Posterior vena cava (tissue), 2 donors: ENCODE data around the gene TTC39B. TPM values are rescaled to one million over a fixed set of nuclear protein-coding genes. Genes with fewer than 3 reads are reported as not detected.
"Not testable (repeated sequence)": the region's sequence is repeated elsewhere in the genome, so short reads cannot be mapped to it uniquely, and the experiment has no call there.

Source experiments
- DNase-seq: peaks from one replicate; pipeline ENCODE4 v3.0.0-alpha.2; 2020; ENCODE audit warnings: low spot score
- intact Hi-C, 2 donors: fragments of 100-400 bp; cut with DNase I; formaldehyde crosslinking; loops; one replicate each; pipeline versions ENCODE4 v1.14.1 to v1.14.2; 2022 to 2023
- total RNA-seq, 2 donors: library from RNA; stranded (reverse); fragmentation: NEBNext Ultra II Directional; extraction: Animal tissue kit (Norgen Biotek cat#: 25700); gene quantifications; one replicate each; pipeline ENCODE4 v1.2.1, GENCODE V29; 2021
- donor health status: DM: yes; HTN: yes; CAD: no.
- donor health status: DM: yes; HTN: yes; CAD: no.

The TTC39B gene
- total RNA-seq, 2 donors from 2014 or later, result 19.7 to 30.1 TPM

GRCh38 chr9:15238646-15239045 lies 68.4 kb downstream of the TTC39B start:
- intact Hi-C loops, result no loop called here
- no peak for DNase-seq

DNA sequence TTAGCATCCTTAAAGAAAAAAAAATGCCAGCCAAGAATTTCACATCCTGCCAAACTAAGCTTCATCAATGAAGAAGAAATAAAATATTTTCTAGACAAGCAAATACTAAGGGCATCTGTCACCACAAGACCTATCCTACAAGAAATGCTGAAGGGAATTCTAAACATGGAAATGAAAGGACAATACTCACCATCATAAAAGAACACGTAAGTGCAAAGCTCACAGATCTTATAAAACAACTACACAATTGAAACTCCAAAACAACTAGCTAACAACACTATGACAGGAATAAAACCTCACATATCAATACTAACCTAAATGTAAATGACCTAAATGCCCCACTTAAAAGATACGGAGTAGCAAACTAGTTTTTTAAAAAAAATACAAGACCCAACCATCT lies 71.4 kb downstream of the TTC39B start:
- DNase-seq, result no peak
- intact Hi-C loops, result no loop called here

DNA sequence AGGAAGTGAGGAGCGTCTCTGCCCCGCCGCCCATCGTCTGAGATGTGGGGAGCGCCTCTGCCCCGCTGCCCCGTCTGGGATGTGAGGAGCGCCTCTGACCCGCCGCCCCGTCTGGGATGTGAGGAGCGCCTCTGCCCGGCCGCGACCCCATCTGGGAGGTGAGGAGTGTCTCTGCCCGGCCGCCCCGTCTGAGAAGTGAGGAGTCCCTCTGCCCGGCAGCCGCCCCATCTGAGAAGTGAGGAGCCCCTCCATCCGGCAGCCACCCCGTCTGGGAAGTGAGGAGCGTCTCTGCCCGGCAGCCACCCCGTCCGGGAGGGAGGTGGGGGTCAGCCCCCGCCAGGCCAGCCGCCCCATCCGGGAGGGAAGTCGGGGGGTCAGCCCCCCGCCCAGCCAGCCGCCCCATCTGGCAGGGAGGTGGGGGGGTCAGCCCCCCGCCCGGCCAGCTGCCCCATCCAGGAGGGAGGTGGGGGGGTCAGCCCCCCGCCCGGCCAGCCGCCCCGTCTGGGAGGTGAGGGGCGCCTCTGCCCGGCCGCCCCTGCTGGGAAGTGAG lies 73.0 kb downstream of the TTC39B start:
- intact Hi-C loops, DNase-seq: not testable (repeated sequence)

GRCh38 chr9:15232706-15233280 lies 74.2 kb downstream of the TTC39B start:
- DNase-seq, intact Hi-C loops: not testable (repeated sequence)

DNA sequence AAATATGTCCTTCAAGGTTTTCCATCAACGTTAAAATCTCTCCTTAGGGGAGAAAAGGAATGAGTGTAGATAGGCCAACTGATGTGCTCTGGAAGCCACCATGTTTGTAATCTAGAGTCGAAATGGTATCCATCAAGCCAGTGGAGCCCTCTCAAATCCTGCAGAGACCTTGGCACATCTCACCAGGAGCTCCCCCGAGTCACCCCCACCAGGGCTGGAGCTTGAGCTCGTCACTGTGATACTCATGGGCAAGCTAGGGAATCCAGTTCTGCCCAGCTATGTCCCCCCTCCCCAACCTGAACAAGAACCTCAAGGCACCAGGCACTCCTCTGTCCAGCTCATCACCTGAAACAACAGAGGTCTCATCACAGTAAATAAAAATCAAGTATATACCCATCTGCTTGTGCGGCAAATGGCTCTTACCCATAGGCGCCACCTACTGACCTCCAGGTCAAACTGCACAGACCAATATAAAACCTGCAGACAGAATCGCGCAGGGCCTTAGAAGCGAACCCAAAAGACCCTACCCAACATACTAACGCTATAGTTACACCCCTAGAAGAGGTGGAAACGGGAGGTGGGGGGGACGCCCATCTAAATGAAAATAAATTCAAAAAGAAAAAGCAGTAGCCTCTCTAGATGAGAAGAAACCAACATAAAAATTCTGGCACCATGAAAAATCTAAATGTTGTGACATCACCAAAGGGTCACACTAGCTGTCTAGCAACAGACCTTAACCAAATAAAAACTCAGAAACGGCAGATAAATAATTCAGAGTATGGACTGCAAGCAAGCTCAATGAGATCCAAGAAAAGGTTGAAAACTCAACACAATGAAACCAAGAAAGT lies 75.0 kb downstream of the TTC39B start:
- intact Hi-C loops, result no loop called here
- DNase-seq, result no peak

DNA sequence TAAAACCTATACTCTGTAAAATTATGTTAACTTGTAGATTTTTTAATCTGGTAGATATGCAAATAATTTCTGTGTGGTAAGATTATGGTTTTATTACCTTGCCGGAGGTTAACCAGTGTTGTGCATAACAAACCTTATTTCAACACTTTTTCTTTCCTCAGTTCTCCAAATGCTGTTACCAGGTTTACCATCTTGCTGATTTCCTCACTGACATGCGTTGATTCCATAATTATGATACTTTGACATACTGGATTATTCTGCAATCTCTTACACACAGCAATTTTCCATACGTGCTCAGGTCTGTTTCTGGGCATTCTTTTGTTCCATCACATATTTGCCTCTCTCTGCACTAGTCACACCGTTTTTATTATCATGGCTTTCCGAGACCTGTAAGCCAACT lies 77.6 kb downstream of the TTC39B start:
- intact Hi-C loops, result loop anchor here in 1 of 2 donors (10.0 kb wide), 1 partner anchor 125 kb away; no protein-coding TSS in a partner anchor
- no peak for DNase-seq

DNA sequence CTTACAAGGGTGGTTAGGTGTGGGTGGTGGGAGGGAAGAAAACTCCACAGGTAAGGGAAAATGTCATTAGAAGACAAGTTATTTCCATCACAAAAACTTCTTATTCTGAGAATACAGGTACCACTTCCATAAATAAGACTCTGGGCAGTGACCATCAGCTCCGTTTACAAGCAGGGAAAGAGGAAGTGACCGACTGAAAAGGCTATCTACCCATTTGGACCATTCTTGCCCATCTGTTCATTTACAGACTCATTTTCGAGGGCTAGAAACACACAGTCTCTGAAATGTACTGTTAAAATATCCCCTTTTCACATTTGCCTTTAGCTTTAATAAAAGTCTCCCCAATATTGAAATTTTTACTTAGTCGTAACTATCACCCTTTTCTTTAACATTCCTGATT lies 79.5 kb downstream of the TTC39B start:
- intact Hi-C loops, result loop anchor here in 1 of 2 donors (10.0 kb wide), 1 partner anchor 123 kb away; no protein-coding TSS in a partner anchor
- DNase-seq, result no peak

GRCh38 chr9:15225564-15226126 lies 81.4 kb downstream of the TTC39B start:
- intact Hi-C loops, result loop anchor here in 1 of 2 donors (10.0 kb wide), 1 partner anchor 121 kb away; no protein-coding TSS in a partner anchor
- DNase-seq, result no peak

- intact Hi-C loops, result loop anchor here in 1 of 2 donors (10.0 kb wide), 1 partner anchor 118 kb away; no protein-coding TSS in a partner anchor
- DNase-seq, result no peak
Measured at GRCh38 chr9:15222313-15222712, 84.7 kb downstream of the TTC39B start.

DNA sequence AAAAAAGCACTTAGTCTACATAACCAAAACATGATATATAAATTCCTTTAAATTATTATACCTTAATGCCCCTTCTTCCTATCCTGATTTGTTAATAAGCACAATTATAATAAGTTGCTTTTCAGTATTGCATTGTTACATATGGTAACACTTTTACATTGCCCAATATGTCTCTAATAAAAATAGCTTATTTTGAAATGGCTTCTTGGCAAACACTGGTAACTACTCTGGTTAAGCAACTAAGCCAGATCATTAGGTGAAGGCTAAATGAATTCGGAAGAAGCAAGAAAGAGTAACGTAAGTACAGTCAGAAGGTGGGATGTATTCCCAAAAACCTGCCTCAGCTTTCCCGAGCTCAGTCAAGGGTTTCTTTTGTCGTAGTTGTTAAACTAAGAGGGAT lies 85.3 kb downstream of the TTC39B start:
- DNase-seq, result no peak
- intact Hi-C loops, result loop anchor here in 1 of 2 donors (10.0 kb wide), 1 partner anchor 117 kb away; no protein-coding TSS in a partner anchor

DNA sequence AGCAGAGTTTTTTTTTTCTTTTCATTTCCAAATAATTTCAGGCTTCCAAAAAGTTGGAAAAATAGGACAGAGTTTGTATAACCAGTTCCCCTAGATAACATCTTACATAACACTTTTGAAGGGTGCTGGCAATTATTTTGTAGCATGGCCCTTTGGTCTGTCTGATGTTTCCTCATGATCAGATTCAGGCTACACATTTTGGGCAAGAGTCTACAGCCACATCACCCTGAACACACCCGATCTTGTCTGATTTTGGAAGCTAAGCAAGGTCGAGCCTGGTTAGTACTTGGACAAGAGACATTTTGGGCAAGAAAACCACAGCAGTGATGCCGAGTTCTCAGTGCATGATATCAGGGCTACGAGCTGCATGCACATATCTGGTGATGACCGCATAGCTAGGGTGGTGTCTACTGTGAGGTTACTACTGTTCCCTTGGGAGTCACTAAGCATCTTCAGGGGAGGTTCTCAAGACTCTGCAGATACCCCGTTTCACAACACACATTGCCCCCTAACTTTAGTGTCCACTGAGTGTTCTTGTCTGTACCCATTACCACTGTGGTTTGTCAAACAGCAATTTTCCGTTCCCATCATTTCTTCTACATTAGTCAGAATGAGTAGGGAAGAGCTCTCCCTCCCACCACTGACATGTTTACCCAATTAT lies 86.2 kb downstream of the TTC39B start:
- intact Hi-C loops, result loop anchor here in 1 of 2 donors (10.0 kb wide), 1 partner anchor 116 kb away; no protein-coding TSS in a partner anchor
- no peak for DNase-seq

DNA sequence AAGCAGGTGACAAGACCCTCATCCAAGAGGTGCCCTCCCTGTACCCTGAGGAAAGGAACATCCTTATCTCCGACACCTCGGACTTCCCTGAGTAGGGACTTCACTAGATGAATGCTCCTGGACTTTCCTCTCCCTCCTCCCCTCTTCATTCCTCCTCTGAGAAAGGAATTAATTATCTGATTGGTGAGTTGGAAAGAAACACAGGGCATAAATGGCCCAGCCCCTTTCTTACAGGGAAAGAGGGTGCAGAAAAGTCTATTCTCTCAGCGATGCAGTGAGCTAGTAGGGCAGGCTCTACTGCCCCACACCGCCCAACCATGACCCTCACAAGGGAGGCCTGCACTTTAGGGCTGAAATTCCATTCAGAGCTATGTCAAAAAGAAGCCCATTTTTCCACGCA lies 87.5 kb downstream of the TTC39B start:
- DNase-seq, result no peak
- intact Hi-C loops, result loop anchor here in 1 of 2 donors (10.0 kb wide), 1 partner anchor 85 kb away; the partner anchor contains the start of gene TTC39B

- DNase-seq, result no peak
- intact Hi-C loops, result loop anchor here in 1 of 2 donors (10.0 kb wide), 1 partner anchor 86 kb away; the partner anchor contains the start of gene TTC39B
Measured at GRCh38 chr9:15218994-15219393, 88.0 kb downstream of the TTC39B start.

- intact Hi-C loops, result loop anchor here in 1 of 2 donors (5.0 to 10.0 kb wide), 2 partner anchors 92 to 209 kb away; partner anchors contain the start of genes SNAPC3 and TTC39B
- DNase-seq, result no peak
Measured at GRCh38 chr9:15213249-15213648, 93.8 kb downstream of the TTC39B start.

DNA sequence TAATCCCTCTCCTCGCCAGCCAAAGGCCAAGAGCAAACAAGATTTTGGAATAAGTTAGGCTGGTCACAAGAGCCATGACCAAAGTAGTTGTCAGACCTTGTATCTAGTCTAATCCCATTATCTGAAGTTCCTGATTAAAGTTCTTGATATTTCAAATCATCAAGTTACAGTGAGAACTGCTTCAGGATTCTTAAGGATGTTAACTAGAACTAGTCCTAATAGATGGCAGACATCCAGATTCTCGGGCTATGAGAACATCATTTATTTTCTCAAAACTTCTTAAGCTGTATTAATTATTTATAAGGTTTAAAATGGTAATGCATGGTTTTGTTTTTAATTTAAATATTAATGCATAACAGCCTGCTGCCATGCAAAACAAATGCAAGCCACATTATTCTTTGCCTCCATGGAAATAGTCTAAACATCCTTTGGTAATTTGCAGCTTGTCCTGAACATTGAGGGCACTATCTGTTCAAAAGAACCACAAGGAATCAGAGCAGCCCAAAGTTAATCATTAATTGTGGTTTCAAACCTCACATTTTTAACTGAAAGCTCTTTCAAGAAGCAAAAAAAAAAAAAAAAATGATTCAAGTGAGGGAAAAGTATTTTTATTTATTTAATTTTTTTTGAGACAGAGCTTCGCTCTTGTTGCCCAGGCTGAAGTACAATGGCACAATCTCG lies 95.1 kb downstream of the TTC39B start:
- intact Hi-C loops, result loop anchor here in 1 of 2 donors (5.0 to 10.0 kb wide), 2 partner anchors 93 to 210 kb away; partner anchors contain the start of genes SNAPC3 and TTC39B
- DNase-seq, result no peak

GRCh38 chr9:15211160-15211814 lies 95.7 kb downstream of the TTC39B start:
- intact Hi-C loops, result loop anchor here in 1 of 2 donors (5.0 to 10.0 kb wide), 2 partner anchors 94 to 211 kb away; partner anchors contain the start of genes SNAPC3 and TTC39B
- DNase-seq, result no peak

DNA sequence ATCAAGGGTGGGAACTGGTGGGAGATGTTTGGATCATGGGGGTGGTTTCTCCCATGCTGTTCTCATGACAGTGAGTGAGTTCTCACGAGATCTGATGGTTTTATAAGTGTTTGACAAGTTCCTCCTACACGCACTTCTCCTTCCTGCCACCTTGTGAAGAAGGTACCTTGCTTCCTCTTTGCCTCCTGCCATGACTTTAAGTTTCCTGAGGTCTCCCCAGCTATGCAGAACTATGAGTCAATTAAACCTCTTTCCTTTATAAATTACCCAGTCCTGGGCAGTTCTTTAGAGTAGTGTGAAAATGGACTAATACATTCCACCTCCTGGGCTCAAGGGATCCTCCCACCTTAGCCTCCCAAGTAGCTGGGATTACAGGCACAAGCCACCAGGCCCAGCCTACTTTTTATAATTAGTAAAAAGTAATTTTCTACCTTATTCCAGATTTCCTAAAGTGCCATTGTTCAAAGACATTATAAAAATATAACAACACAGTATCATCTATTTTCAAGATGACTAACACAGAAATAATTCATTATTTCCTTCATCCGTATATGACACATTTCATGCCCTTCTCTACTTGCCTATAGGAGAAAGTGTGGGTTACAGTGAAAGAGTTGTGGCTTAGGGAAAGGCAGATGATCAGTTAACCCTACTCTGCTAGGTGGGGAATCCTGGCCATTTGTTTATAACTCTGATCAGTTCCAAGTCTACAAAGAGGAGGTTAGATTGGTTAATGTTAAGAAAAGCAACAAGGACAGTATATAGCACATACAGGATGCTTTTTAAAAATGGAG lies 99.9 kb downstream of the TTC39B start:
- intact Hi-C loops, result no loop called here
- no peak for DNase-seq
